Calu3 (cell line): ENCODE results near the gene AWAT1. TPM values are rescaled to one million over a fixed set of nuclear protein-coding genes. Genes with fewer than 3 reads are reported as not detected.
A peak's percentile ranks its signal among the peaks of the same experiment; 100 is the strongest.

Experiments used
- BruUV-seq: library from RNA; stranded (reverse); fragments of 400-500 nt; replicated peaks from 2 replicates; lab custom pipeline; 2021; lab: Mats Ljungman, UMichigan
- CTCF ChIA-PET: fragments of 300-600 bp; sonication (Branson Sonifier 250); formaldehyde crosslinking; loops from one replicate; lab custom pipeline; 2022; ENCODE audit warnings: antibody characterized with exemption; lab: Charles Lee
- DNase-seq: peaks from one replicate; pipeline ENCODE4 v3.0.0; 2022
- H3K27ac Mint-ChIP-seq: one replicate; pipeline ENCODE4 v1.8.0; 2022; ENCODE audit warnings: mixed read lengths; ENCODE audit not compliant: unreplicated experiment
- H3K27me3 Mint-ChIP-seq: one replicate; pipeline ENCODE4 v1.8.0; 2022; ENCODE audit warnings: mixed read lengths; ENCODE audit not compliant: unreplicated experiment
- H3K36me3 Mint-ChIP-seq: one replicate; pipeline ENCODE4 v1.8.0; 2022; ENCODE audit warnings: mild to moderate bottlenecking, moderate library complexity, mixed read lengths; ENCODE audit not compliant: insufficient read depth, unreplicated experiment
- H3K4me1 Mint-ChIP-seq: one replicate; pipeline ENCODE4 v1.8.0; 2022; ENCODE audit warnings: mild to moderate bottlenecking, low read depth, mixed read lengths; ENCODE audit not compliant: unreplicated experiment
- H3K4me3 Mint-ChIP-seq: one replicate; pipeline ENCODE4 v1.8.0; 2022; ENCODE audit warnings: mild to moderate bottlenecking, low read depth, moderate library complexity, mixed read lengths; ENCODE audit not compliant: unreplicated experiment
- H3K9me3 Mint-ChIP-seq: one replicate; pipeline ENCODE4 v1.8.0; 2022; ENCODE audit warnings: low read depth, mixed read lengths; ENCODE audit not compliant: unreplicated experiment
- intact Hi-C: fragments of 100-400 bp; cut with micrococcal nuclease; formaldehyde crosslinking; loops from one replicate; pipeline ENCODE4 v1.10.0; 2022; ENCODE audit not compliant: unreplicated experiment
- total RNA-seq: library from RNA; stranded (reverse); gene quantifications from 2 replicates; pipeline ENCODE4 v1.2.3, GENCODE V29; 2022
- TF ChIP-seq, protein P1 (sequence below): fragments of 200-600 bp; IDR thresholded peaks from one replicate; pipeline ENCODE4 v1.8.0; 2022; ENCODE audit warnings: antibody characterized with exemption; ENCODE audit not compliant: unreplicated experiment

AWAT1 gene
- total RNA-seq, 1 experiment from 2014 or later, result not detected

DNA sequence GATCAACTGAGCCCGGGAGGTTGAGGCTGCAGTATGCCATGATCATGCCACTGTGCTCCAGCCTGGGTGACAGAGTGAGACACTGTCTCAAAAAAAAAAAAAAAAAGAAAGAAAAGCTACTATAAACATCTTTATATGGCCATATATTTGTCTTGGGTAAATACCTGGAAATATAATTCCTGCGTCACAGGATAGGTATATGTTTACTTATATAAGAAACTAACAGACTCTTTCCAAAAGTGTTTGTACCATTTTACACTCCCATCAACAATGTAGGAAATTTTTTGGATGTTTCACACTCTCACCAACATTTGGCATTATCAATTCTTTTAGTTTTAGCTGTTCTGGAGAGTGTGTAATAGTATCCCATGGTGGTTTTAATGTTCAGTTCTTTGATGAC lies 12.8 kb downstream of the AWAT1 start:
- no TSS peak for BruUV-seq
- no peaks in the 10 kb centered on the region for H3K4me1 Mint-ChIP-seq
- no peak for DNase-seq
- TF ChIP-seq, protein P1, sequence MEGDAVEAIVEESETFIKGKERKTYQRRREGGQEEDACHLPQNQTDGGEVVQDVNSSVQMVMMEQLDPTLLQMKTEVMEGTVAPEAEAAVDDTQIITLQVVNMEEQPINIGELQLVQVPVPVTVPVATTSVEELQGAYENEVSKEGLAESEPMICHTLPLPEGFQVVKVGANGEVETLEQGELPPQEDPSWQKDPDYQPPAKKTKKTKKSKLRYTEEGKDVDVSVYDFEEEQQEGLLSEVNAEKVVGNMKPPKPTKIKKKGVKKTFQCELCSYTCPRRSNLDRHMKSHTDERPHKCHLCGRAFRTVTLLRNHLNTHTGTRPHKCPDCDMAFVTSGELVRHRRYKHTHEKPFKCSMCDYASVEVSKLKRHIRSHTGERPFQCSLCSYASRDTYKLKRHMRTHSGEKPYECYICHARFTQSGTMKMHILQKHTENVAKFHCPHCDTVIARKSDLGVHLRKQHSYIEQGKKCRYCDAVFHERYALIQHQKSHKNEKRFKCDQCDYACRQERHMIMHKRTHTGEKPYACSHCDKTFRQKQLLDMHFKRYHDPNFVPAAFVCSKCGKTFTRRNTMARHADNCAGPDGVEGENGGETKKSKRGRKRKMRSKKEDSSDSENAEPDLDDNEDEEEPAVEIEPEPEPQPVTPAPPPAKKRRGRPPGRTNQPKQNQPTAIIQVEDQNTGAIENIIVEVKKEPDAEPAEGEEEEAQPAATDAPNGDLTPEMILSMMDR, result no peak
- CTCF ChIA-PET, result no interaction called here
- H3K27ac Mint-ChIP-seq, result no peak overlapping the region
- H3K9me3 Mint-ChIP-seq, result no peaks in the 10 kb centered on the region
- no peaks in the 10 kb centered on the region for H3K27me3 Mint-ChIP-seq
- intact Hi-C loops, result no loop called here
- H3K4me3 Mint-ChIP-seq, result no peak overlapping the region
- no peaks in the 10 kb centered on the region for H3K36me3 Mint-ChIP-seq

DNA sequence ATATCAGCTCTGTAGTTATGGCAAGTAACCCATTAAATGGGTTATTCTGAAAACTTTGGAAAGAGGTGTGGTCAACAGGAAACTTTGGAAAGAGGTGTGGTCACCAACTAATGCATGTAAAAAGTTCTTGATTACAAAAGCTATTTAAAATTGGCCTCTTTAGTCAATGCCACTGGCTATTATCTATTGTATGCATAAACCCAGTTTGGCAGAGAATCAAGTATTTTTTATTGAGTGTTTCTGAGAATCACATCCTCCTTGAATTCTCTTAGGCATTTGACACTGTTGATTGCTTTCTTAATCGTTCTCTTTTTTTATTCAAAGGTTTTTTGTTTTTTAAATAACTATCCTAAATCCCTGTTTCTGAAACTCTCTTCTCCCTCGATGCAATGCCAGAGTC lies 18.0 kb downstream of the AWAT1 start:
- Mint-ChIP-seq H3K4me3 (no peak overlapping the region), H3K27ac (no peak overlapping the region), H3K9me3 (peaks cover 2% of the 10 kb centered on the region), H3K4me1 (peaks cover 44% of the 10 kb centered on the region), H3K36me3 (no peaks in the 10 kb centered on the region), H3K27me3 (no peaks in the 10 kb centered on the region)
- CTCF ChIA-PET, result no interaction called here
- no peak for DNase-seq
- intact Hi-C loops, result no loop called here
- TF ChIP-seq, protein P1, result no peak
- BruUV-seq, result no TSS peak

DNA sequence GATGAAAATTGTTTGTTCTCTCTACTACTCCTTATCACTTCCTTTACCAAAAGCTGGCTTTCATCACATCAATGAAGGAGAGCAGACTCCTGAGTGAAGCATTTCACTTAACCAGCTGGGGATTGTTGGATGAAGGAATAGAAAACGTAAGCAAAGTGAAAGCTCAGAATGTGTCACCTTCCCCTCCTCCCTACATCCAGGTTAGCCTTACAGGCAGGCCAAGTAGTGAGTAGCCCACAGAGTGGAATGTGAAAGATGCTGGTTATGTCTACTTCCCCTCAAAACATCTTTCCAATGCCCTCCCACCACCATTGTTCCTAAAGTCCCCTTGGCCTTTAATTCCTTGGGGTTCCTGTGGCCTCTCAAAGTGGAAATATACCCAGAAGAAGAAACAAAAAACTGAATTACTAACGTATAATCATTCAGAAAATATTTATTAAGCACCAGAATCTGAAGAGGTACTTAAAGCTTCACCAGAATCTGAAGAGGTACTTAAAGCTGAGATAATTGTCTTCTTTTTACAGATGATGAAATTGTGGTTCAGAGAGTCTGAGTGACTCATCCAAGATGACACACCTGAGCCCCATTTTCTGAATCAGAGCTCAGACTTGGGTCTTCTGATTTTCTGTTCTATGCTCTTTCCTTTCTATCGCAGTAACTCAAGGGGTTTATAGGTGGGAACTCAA lies 19.1 kb downstream of the AWAT1 start:
- peaks cover 44% of the 10 kb centered on the region for H3K4me1 Mint-ChIP-seq
- CTCF ChIA-PET, result no interaction called here
- DNase-seq, result no peak
- no peaks in the 10 kb centered on the region for H3K36me3 Mint-ChIP-seq
- TF ChIP-seq, protein P1, result no peak
- no peaks in the 10 kb centered on the region for H3K27me3 Mint-ChIP-seq
- H3K4me3 Mint-ChIP-seq, result no peak overlapping the region
- H3K9me3 Mint-ChIP-seq, result peaks cover 2% of the 10 kb centered on the region
- intact Hi-C loops, result no loop called here
- no peak overlapping the region for H3K27ac Mint-ChIP-seq
- no TSS peak for BruUV-seq

DNA sequence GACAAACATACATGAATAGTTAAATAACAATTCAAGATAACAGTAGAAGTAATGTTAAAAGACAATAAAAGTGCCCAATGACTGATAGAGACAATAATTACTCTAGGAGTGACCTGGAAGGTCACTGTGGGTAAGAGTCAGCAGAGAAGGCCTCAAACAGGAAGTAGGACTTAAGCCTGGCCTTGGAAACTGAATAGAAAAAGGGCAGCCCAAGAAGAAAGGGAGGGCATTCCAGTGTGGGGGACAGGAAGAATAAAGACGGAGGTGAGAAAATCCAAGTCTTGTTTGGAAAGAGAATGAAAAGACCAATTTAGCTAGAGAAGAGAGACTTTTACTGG lies 19.6 kb downstream of the AWAT1 start:
- H3K27ac Mint-ChIP-seq, result peak overlapping the region; percentile 43
- H3K4me1 Mint-ChIP-seq, result peaks cover 44% of the 10 kb centered on the region
- BruUV-seq, result no TSS peak
- H3K9me3 Mint-ChIP-seq, result peaks cover 2% of the 10 kb centered on the region
- no peak overlapping the region for H3K4me3 Mint-ChIP-seq
- CTCF ChIA-PET, result no interaction called here
- no peak for DNase-seq
- H3K27me3 Mint-ChIP-seq, result no peaks in the 10 kb centered on the region
- no peaks in the 10 kb centered on the region for H3K36me3 Mint-ChIP-seq
- TF ChIP-seq, protein P1, result no peak
- intact Hi-C loops, result no loop called here
